GM08714 (cell line): ENCODE data around the gene KCNA3.

ENCODE experiments used
- H3K4me3 ChIP-seq: fragments of 200-500 bp; sonication (Bioruptor generic); 2 replicates; pipeline ENCODE4 v1.5.1; 2014; ENCODE audit warnings: mild to moderate bottlenecking, low read length, inconsistent platforms
- ZNF274 ChIP-seq: IDR thresholded peaks from 2 replicates; pipeline ENCODE4 v1.6.1; 2012; ENCODE audit warnings: mild to moderate bottlenecking, low read depth, low read length

Gene KCNA3

DNA sequence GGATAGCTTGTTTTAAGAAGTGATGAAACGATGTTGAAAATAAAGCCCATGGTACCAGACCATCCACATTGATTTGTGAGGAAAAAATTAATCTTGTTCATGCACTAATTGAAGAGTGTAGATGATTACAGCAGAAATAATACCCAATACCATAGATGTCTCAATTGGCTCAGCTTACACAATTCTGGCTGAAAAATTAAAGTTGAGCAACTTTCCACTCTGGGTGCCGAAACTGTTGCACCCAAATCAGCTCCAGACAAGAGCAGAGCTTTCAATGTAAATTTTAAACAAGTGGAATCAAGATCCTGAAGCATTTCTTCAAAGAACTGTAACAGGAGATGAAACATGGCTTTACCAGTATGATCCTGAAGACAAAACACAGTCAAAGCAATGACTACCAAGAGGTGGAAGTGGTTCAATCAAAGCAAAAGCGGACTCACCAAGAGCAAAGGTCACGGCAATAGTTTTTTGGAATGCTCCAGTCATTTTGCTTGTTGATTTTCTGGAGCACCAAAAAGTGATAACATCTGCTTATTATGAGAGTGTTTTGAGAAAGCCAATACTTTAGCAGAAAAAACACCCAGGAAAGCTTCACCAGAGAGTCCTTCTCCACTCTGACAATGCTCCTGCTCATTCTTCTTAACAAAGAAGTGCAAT lies 16.1 kb upstream of the KCNA3 start:
- TF ChIP-seq ZNF274, result no peak
- H3K4me3 ChIP-seq, result no peak overlapping the region

DNA sequence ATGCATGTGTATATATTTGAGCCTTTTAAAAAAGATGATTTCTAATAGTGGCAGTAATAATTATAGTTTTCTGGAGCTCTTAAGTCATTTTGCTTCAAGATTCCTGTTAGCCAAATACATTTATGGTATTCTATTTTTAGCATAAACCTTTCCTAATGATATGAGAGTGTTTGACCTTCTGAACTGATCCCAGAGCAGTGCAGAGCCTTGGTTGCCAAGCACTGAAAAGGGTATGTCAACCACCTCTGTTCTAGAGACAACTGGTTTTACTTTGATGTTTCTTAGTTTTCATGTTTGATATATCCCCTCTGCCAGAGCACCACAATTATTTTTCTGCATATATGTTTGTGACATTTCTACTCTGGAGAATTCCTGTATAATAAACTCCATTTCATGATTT lies 15.1 kb upstream of the KCNA3 start:
- no peak for TF ChIP-seq ZNF274
- no peak overlapping the region for H3K4me3 ChIP-seq

DNA sequence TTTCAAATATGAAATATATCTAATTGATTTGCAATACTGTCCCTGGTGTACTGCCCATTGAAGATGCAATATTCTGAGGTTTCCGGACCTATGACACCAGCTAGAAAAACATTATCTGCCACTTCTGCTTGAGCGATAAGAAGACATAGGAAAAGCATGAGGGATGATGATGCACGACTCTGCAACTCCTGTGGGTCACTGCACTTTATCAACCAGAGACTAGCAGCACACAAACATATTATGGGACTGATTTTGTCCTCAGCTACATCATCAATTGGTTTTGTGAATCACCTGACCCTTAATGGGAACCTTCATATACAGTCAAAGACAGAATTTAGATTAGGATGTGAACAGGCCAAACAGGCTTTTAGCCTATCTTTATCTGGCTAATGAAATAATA lies 13.8 kb upstream of the KCNA3 start:
- TF ChIP-seq ZNF274, result no peak
- no peak overlapping the region for H3K4me3 ChIP-seq

DNA sequence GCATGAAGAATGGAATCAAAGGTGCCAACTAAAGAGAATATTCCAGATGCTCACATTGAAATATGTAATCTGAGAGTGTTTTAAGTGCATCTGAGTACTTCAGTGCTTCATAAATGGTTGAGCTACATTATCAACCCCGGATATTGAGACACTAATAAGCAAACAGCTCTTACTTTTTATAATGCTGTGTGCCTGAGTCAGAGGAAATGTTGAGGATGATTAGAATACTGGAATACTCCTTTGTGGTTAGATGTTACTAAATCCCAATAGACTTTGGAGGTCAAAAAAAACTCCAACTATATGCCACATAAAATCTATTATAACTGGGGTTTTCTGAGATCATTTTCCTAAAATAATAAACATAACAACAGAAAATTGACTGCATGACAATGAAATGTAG lies 12.5 kb upstream of the KCNA3 start:
- no peak overlapping the region for H3K4me3 ChIP-seq
- no peak for TF ChIP-seq ZNF274

DNA sequence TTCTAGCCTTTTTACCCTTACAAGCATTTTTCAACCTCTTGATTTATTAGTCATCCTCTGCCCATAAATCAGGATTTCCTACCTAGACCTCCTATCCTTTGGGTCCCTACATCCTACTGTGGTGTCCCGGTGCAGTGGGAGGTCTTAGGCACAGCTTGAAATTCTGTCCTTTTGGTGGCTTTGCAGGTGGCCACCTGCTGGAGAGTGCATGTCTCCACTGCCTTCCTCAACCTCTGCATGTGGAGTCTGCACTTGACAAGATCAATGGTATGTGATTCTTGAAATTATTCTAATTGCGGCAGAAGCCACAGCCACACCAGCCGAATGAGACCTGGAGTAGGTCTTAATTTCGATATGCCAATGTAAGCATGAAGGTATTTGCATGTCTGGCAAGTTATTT lies 11.4 kb upstream of the KCNA3 start:
- TF ChIP-seq ZNF274, result no peak
- H3K4me3 ChIP-seq, result no peak overlapping the region

DNA sequence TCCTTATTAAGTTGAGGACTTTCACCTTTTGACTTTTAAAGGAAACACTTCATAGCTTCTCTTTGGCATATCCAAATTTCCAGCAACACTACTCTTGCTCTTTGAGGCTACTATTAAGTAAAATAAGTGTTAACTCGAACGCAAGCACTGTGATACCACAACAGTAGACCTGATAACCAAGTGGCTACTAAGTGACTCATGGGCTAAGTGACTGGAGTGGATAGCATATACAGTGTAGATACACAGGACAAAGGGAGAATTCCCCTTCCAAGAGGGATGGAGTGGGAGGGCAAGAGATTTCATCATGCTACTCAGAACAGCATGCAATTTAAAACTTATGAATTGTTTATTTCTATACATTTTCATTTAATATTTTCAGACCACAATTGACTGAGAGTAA lies 9.8 kb upstream of the KCNA3 start:
- no peak overlapping the region for H3K4me3 ChIP-seq
- TF ChIP-seq ZNF274, result no peak

DNA sequence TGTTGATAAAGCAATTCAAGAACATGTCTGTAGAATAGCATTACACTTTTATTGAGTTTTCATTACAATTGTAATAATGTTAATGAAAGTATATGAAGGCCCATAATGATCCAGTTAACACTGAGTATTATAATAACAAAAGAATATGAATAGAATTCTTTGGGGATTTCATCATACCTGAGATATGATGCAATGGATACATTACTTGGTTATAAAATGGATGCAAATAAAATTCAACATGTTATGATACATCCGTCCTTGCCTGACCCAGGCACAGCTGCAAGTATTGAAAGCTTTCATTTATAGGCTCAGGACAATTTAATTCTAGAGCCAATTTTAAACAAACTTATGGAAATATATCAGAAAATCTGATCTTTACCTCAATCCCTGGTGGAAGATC lies 8.2 kb upstream of the KCNA3 start:
- no peak overlapping the region for H3K4me3 ChIP-seq
- TF ChIP-seq ZNF274, result no peak

DNA sequence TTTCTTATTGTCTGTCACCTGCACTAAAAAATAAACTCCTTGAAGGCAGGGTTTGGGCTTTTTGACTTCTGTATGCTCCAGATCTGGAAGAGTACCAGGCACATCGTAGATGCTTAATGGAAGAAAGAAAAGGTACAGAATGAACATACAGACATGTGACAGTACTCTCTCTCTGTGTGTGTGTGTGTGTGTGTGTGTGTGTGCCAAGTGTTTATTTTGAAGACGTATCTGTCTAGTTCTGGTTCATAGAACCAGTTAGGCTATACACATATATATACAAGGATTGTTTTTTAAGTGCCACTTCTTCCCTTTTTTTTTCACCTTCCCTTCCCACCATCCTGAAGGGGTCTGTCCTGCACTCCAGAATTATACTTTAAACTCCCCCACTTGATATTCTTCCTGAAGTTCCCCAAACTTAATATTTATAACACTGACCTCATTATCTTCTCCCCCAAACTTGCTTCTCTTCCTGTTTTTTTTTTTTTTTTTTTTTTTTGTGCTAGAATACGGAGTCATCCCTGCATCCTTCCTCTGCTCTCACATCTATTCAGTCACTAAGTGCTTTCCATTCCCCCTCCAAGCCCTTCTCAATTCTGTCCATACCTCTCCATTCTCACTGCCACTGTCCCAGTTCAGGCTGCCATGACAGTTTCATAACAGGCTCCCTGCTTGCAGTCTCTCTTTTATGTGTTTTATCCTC lies 5.4 kb upstream of the KCNA3 start:
- H3K4me3 ChIP-seq, result no peak overlapping the region
- TF ChIP-seq ZNF274, result no peak

DNA sequence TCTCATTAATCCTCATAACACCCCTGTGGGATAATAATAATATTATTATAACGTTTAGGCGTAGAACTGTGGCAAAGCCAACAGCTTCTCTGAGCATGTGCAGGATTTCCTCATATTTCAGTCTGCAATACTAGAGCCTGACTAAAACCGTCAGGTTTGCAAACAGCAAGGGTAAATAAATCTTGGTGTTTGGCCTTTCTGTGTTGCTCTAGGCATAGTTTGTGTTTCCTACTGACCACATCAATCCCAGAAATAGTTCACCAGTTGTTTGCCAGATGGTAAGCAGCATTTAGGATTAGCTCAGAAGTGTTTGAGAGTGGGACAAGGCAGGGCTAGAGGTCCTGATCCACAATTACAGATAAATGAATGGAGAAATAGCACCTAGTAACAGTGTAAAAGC lies 2.8 kb upstream of the KCNA3 start:
- no peak for TF ChIP-seq ZNF274
- H3K4me3 ChIP-seq, result no peak overlapping the region

DNA sequence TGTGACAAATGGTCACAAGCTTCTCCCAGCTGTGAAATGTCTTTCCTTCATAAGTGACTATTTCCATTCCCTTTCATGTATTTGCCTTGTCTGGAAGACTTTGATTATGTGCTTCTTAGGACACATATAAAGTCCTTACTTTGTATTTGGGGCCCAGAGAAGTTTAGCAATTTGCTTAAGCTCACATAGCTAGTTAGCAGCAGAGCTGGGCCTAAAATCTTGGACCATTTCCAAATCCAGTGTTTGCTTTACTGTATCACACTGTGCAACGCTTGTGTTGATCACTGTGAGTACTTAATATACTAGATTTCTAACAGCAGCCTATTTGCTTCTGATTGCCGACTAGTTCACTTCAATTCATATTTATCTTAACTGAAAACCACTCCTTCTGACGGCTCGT lies 2.2 kb upstream of the KCNA3 start:
- no peak overlapping the region for H3K4me3 ChIP-seq
- no peak for TF ChIP-seq ZNF274

DNA sequence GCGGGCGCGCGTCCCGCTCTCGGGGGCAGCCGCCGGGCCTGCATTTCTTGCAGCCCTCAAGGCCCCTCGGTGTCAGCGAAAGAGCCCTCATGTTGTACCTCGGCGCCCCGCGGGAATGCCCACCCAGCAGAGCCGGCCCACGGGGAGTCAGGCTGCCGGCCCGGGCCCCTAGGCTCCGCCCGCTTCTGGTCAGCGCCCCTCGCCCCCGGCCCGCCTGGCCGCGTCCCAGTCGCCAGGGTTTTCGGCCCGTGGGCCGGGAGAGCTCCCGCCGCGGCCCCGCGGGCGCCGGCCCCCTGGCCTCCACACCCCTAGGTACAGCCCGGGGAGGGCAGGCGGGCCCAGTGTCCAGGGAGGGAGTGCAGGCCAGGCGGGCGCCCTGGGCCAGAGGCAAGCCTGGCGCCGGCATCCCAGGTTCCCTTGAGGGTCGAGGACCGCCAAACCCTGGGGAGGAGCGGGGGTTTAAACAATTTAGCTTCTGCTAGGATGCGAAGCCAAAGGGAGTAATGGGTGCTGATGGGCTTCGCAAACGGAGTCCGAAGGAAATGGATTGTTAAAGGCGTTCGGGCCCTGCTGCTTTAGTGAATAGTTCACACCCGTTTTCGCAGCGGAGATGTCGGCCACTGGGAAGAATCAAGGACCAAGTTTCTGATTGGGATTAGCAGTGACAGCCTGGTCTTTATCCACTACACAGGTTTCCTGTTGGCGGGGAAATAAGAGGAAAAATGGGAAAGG lies 486 bp upstream of the KCNA3 start:
- no peak for TF ChIP-seq ZNF274
- H3K4me3 ChIP-seq, result peak overlapping the region; percentile 66; the same call in 1 of the 2 replicates

DNA sequence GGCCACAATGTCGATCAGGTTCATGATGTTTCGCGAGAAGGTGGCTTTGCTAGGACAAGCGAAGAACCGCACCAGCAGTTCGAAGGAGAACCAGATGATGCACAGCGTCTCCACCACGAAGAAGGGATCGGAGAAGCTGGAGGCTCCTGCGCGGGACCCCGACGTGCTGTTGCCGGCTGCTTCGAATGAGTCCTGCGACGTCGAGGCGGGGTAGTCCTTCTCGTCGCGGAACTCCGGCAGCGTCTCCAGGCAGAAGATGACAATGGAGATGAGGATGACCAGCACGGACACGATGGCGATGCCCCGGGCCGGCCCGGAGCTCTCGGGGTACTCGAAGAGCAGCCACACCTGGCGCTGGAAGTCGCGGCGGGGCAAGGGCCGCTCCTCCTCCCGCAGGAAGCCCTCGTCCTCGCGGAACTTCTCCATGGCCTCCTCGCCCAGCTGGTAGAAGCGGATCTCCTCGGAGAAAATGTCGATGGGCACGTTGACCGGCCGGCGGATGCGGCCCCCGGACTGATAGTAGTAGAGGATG lies 869 bp downstream of the KCNA3 start:
- no peak for TF ChIP-seq ZNF274
- H3K4me3 ChIP-seq, result peak overlapping the region; percentile 66; the same call in 1 of the 2 replicates

DNA sequence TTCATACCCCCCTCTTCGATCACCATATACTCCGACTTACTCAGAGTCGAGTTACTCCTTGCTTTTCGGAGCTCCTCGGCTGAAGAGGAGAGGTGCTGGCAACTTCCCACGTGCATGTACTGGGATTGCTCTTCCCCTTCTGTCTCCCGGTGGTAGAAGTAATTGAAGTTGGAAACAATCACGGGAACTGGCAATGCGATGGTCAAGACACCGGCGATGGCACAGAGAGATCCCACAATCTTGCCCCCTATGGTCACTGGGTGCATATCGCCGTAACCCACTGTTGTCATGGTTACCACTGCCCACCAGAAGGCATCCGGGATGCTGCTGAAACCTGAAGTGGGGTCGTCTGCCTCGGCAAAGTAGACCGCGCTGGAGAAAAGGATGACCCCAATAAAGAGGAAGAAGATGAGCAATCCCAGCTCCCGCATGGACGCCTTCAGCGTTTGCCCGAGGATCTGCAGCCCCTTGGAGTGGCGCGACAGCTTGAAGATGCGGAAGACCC lies 1.5 kb downstream of the KCNA3 start:
- H3K4me3 ChIP-seq, result peak overlapping the region; percentile 66
- no peak for TF ChIP-seq ZNF274

DNA sequence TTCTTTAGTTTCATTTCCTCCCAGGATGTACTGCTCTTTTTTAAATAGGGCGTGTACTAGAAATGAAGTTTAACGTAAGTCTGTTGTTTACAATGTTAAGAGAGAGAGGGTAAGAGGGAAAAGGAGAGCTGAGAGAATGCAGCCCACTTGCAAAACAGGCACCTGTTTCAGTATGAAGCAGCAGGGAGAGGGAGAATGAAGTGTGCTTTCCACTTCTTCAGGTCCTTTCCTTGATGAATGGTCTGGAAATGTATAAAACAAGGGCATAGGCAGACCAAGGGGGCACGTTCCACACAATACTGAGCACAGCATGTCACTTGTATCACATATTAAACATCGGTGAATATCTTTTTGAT lies 2.0 kb downstream of the KCNA3 start:
- H3K4me3 ChIP-seq, result peak overlapping the region; percentile 66
- TF ChIP-seq ZNF274, result no peak

DNA sequence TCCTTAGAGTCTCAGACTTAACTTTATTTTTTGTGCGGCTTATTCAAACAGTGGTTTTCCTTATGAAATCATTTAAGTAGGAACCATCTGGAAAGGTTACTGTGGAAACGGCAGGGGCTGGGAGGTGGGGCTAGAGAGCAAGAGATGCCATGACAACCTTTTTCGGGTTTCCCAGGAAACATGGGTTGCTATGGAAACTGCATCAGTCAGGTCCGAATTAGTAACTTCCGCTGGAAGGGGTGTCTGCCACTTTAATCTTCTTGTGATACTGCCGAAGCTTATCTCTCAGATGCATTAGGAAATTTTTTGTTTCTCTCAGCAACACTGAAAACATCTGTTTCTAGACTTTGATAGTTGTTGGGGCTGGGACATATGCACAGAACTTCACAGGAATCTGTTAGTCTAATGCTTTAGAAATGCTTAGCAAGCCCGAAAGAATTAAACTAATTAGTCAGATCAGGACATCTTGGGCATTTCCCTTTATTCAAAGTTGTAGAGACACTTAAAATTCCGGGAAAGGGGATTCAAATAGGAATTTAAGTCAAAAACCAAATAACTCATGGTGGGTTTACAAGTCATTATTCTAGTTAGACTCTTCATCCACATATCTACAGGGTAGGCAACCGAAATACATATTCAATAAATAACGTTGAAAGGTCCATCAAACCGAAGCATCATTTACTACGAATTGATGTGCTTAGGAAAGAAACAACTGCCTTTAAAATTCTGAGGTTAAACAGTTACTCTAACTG lies 2.6 kb downstream of the KCNA3 start:
- peak overlapping the region; percentile 66 for H3K4me3 ChIP-seq
- TF ChIP-seq ZNF274, result no peak
